Fibroblast of lung (primary cell): ENCODE measurements around the gene DEPP1. TPM values are rescaled to one million over a fixed set of nuclear protein-coding genes. Genes with fewer than 3 reads are reported as not detected.
A peak's percentile ranks its signal among the peaks of the same experiment; 100 is the strongest.

Source experiments
- DNase-seq, 2 donors: peaks; one replicate each; pipeline versions ENCODE4 v3.0.0 to v3.0.0-alpha.2; 2010; ENCODE audit warnings: low read depth in 2 of 2
- H2AFZ ChIP-seq: 2 replicates; pipeline ENCODE4 v1.5.1; 2012; ENCODE audit warnings: low read length, control low read depth, inconsistent platforms
- H3K27ac ChIP-seq: 2 replicates; pipeline ENCODE4 v1.5.1; 2011; ENCODE audit warnings: low read length, control low read depth; ENCODE audit not compliant: insufficient read depth
- H3K27me3 ChIP-seq: 2 replicates; pipeline ENCODE4 v1.5.1; 2011; ENCODE audit warnings: mild to moderate bottlenecking, low read length; ENCODE audit not compliant: control insufficient read depth, insufficient read depth
- H3K36me3 ChIP-seq: 2 replicates; pipeline ENCODE4 v1.5.1; 2011; ENCODE audit warnings: low read length; ENCODE audit not compliant: control insufficient read depth, insufficient read depth
- H3K4me1 ChIP-seq: 2 replicates; pipeline ENCODE4 v1.5.1; 2011; ENCODE audit warnings: low read length; ENCODE audit not compliant: control insufficient read depth, insufficient read depth; ENCODE audit errors: extremely low read depth
- H3K4me2 ChIP-seq: 2 replicates; pipeline ENCODE4 v1.5.1; 2011; ENCODE audit warnings: low read length, control low read depth; ENCODE audit not compliant: insufficient read depth; ENCODE audit errors: extremely low read depth
- H3K4me3 ChIP-seq, 4 experiments: fragments of 200-600 bp in 1 of 4; sonication (generic) in 1 of 4; replicated peaks in 1 of 4; 2 replicates each; pipeline ENCODE4 v1.5.1; 2011 to 2016; ENCODE audit warnings: low read length in 4 of 4, low read depth in 3 of 4, mild to moderate bottlenecking in 3 of 4, control low read depth in 2 of 4, inconsistent platforms in 1 of 4, mixed read lengths in 1 of 4; ENCODE audit not compliant: insufficient read depth in 1 of 4; ENCODE audit errors: control extremely low read depth in 1 of 4
- H3K79me2 ChIP-seq: 2 replicates; pipeline ENCODE4 v1.5.1; 2012; ENCODE audit warnings: mild to moderate bottlenecking, low read length, inconsistent platforms; ENCODE audit not compliant: control insufficient read depth, insufficient read depth
- H3K9ac ChIP-seq: 2 replicates; pipeline ENCODE4 v1.5.1; 2011; ENCODE audit warnings: mild to moderate bottlenecking, low read length, control low read depth; ENCODE audit not compliant: insufficient read depth
- H3K9me3 ChIP-seq: 2 replicates; pipeline ENCODE4 v1.5.1; 2012; ENCODE audit warnings: low read depth, low read length; ENCODE audit not compliant: control insufficient read depth, insufficient read depth
- H4K20me1 ChIP-seq: 2 replicates; pipeline ENCODE4 v1.5.1; 2011; ENCODE audit warnings: low read length; ENCODE audit not compliant: control insufficient read depth, insufficient read depth; ENCODE audit errors: extremely low read depth
- EZH2 ChIP-seq: IDR thresholded peaks from 2 replicates; pipeline ENCODE4 v1.5.1; 2012; ENCODE audit warnings: low read length, control low read depth, mild to moderate bottlenecking; ENCODE audit errors: missing control alignments
- polyA plus RNA-seq, 2 donors: library from polyadenylated mRNA; depleted of rRNA in 1 of 2; stranded (reverse) in 1 of 2; unstranded in 1 of 2; fragments of >200 nt; gene quantifications; 2 replicates each; pipeline ENCODE4 v1.2.1, GENCODE V29; 2011 to 2012; ENCODE audit warnings: missing spikeins in 1 of 2
- total RNA-seq: library from RNA; depleted of rRNA; stranded (reverse); fragments of >200 nt; gene quantifications from 2 replicates; pipeline ENCODE4 v1.2.1, GENCODE V29; 2014
- TF ChIP-seq, protein P1 (sequence below), 2 donors: IDR thresholded peaks in 1 of 2; conservative IDR thresholded peaks in 1 of 2; 1 replicate in 1 of 2; 2 replicates in 1 of 2; pipeline ENCODE4 v1.5.1; 2011 to 2012; ENCODE audit warnings: low read length in 2 of 2, control low read depth in 1 of 2, inconsistent platforms in 1 of 2, low read depth in 1 of 2, mild to moderate bottlenecking in 1 of 2

Gene DEPP1
- total and polyA plus RNA-seq, 2 donors (not counting 1 experiment from before 2014, with no cell fraction given): 30.3 to 120 TPM

DNA sequence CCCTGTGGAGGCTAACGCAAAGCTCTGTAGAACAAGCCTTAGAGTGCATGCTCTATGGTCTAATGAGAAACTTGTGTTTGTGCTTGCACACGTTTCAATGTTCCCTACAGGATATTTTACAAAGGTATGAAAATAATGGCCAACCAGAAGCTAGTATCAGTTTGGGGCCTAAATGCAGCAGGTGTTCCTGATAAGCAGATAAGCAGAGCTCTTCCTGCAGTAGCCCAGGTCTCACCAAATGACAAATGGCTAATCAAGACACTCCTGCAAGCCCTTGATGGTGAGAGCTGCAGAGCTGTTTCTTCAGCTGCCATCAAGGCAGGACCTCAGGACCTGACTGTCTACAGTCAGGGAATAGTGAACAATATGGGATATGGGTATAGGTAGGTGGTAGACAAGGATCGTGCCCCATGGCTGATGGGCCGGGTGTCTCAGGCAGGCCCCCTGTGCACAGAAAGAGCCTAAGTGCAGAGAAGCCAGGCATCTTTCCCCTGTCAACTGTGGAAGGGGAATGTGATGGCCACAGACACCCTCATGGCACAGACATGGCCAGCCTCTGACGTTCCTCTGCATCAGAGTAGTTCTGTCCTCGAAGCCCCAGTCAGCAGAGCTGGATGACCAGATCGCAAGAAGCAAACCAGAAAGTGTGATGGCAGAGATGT lies 42.2 kb downstream of the DEPP1 start:
- TF ChIP-seq EZH2: no peak
- TF ChIP-seq, protein P1, sequence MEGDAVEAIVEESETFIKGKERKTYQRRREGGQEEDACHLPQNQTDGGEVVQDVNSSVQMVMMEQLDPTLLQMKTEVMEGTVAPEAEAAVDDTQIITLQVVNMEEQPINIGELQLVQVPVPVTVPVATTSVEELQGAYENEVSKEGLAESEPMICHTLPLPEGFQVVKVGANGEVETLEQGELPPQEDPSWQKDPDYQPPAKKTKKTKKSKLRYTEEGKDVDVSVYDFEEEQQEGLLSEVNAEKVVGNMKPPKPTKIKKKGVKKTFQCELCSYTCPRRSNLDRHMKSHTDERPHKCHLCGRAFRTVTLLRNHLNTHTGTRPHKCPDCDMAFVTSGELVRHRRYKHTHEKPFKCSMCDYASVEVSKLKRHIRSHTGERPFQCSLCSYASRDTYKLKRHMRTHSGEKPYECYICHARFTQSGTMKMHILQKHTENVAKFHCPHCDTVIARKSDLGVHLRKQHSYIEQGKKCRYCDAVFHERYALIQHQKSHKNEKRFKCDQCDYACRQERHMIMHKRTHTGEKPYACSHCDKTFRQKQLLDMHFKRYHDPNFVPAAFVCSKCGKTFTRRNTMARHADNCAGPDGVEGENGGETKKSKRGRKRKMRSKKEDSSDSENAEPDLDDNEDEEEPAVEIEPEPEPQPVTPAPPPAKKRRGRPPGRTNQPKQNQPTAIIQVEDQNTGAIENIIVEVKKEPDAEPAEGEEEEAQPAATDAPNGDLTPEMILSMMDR (conservative IDR thresholded peaks at IDR 0.05 in 1 of 2, IDR thresholded peaks at IDR 0.05 in 1 of 2; ENCODE audit: low read depth in 1 of 2, low read length in 2 of 2): no peak
- no peak overlapping the region for H2AFZ ChIP-seq
- no peaks in the 10 kb centered on the region for H3K9me3 ChIP-seq
- no peak overlapping the region for H3K4me3 ChIP-seq
- no peak overlapping the region for H3K4me2 ChIP-seq
- no peak for DNase-seq
- no peak overlapping the region for H3K27ac ChIP-seq
- H3K9ac ChIP-seq: no peak overlapping the region
- no peaks in the 10 kb centered on the region for H3K36me3 ChIP-seq
- no peaks in the 10 kb centered on the region for H3K79me2 ChIP-seq
- H4K20me1 ChIP-seq: no peaks in the 10 kb centered on the region
- H3K4me1 ChIP-seq: no peaks in the 10 kb centered on the region
- H3K27me3 ChIP-seq: no peaks in the 10 kb centered on the region

DNA sequence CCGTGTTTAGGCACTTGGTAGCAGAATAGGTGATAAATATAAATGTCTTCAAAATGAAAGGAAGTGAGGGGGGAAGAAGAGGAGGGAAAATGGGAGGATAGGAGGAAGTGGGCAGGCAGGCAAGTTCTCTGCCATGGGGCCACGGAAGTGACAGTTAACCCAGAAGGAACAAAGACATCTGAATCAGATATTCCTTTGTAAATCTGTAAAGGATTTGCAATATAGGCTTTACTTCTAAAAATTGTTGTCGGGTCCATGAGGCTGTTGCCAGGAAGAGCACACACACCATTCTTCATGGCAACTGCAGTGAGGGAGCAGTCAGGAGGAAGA lies 42.7 kb downstream of the DEPP1 start:
- H3K4me1 ChIP-seq: no peaks in the 10 kb centered on the region
- H3K9me3 ChIP-seq: no peaks in the 10 kb centered on the region
- H3K27ac ChIP-seq: no peak overlapping the region
- H4K20me1 ChIP-seq: no peaks in the 10 kb centered on the region
- H3K9ac ChIP-seq: no peak overlapping the region
- no peaks in the 10 kb centered on the region for H3K36me3 ChIP-seq
- H3K4me2 ChIP-seq: no peak overlapping the region
- no peak for TF ChIP-seq EZH2
- TF ChIP-seq, protein P1 (conservative IDR thresholded peaks at IDR 0.05 in 1 of 2, IDR thresholded peaks at IDR 0.05 in 1 of 2; ENCODE audit: low read depth in 1 of 2, low read length in 2 of 2): no peak
- no peak overlapping the region for H2AFZ ChIP-seq
- DNase-seq: no peak
- H3K27me3 ChIP-seq: no peaks in the 10 kb centered on the region
- no peaks in the 10 kb centered on the region for H3K79me2 ChIP-seq
- H3K4me3 ChIP-seq: no peak overlapping the region

DNA sequence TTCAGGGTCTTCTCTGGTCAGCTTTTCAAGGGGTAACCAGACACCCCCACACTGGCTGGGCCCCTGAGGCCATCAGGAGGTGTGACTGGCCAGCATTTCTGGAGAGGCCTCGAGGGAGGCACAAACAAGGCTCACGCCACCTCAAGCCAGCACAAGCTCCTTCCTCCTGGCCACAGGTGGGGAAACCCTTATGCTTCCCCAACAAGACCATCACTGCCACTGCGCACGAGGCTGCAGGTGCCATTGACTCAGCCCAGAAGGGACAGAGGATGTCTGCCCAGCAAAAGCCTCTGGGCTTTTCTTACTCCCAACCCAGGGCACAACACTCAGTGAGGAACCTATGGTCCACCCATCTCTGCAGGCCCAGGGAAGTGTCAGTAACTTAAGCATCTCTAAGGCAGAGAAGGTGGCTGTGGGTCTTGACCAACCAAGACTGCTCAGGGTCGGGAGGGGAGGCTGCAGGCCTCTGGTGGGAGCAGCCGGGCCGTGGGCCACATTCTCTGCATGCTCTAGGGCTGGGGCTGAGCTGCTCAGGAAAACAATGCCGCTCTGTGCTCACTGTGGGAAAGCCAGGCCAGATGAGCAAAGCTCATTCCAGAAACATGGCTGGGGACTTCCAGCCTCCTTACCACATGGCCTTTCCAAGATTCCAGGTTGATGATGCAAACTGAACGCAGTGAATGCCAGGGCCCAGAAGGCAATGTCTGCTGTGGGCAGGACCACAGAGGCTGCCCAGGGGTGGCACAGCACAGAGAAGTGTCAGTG lies 43.2 kb downstream of the DEPP1 start:
- H3K36me3 ChIP-seq: no peaks in the 10 kb centered on the region
- no peaks in the 10 kb centered on the region for H4K20me1 ChIP-seq
- H2AFZ ChIP-seq: no peak overlapping the region
- no peaks in the 10 kb centered on the region for H3K27me3 ChIP-seq
- TF ChIP-seq, protein P1 (conservative IDR thresholded peaks at IDR 0.05 in 1 of 2, IDR thresholded peaks at IDR 0.05 in 1 of 2; ENCODE audit: low read depth in 1 of 2, low read length in 2 of 2): no peak
- TF ChIP-seq EZH2: no peak
- H3K27ac ChIP-seq: no peak overlapping the region
- H3K9me3 ChIP-seq: no peaks in the 10 kb centered on the region
- H3K4me1 ChIP-seq: no peaks in the 10 kb centered on the region
- no peak overlapping the region for H3K9ac ChIP-seq
- no peak overlapping the region for H3K4me2 ChIP-seq
- H3K4me3 ChIP-seq: no peak overlapping the region
- DNase-seq: peak; percentile 52 to 98
- H3K79me2 ChIP-seq: no peaks in the 10 kb centered on the region
